ENCODE results near the gene OR52L1. TPM values are rescaled to one million over a fixed set of nuclear protein-coding genes. Genes with fewer than 3 reads are reported as not detected.

The OR52L1 gene
- total RNA-seq = not detected
- not detected for polyA plus RNA-seq (ENCODE audit: insufficient read length in 2 of 2)
- long read RNA-seq, donor 1 = 0 reads
- long read RNA-seq, donor 2, partial matches to known transcripts = 0 of 1 reads
- long read RNA-seq, donor 2, other reads (novel, unspliced or antisense) = 0 of 1 reads
- long read RNA-seq, donor 3 = 0 reads
- long read RNA-seq, donor 4 = 0 reads

GRCh38 chr11:5986885-5987284 is at the start of gene OR52L1:
TSS of gene OR52L1 (minus strand) at chr11:5986985. CDS start at chr11:5986930, 55 bp downstream.
- H3K9me3 ChIP-seq (ENCODE audit: control insufficient read depth, insufficient read depth, low read length) = no peaks in the 10 kb centered on the region
- H3K4me1 ChIP-seq (ENCODE audit: control insufficient read depth, insufficient read depth, low read length) = no peaks in the 10 kb centered on the region
- no peak for DNase-seq (ENCODE audit: low read depth in 4 of 6, low spot score in 6 of 6)
- no peak within 1 kb of the TSS for H3K27ac ChIP-seq (ENCODE audit: low read depth, low read length)
- no peak within 1 kb of the TSS for H3K4me3 ChIP-seq (ENCODE audit: low read depth, low read length)
- no peaks in the 10 kb centered on the region for H3K27me3 ChIP-seq (ENCODE audit: control insufficient read depth, insufficient read depth, low read length)
- no CpG with 5 or more reads among the region's 1 CpG for WGBS (ENCODE audit: insufficient coverage)
- H3K36me3 ChIP-seq (ENCODE audit: control insufficient read depth, insufficient read depth, low read length) = no peaks in the 10 kb centered on the region

GRCh38 chr11:6030708-6031405 is 44.1 kb upstream of the OR52L1 start, which contains the start of gene OR56A1:
TSS of gene OR56A1 (minus strand) at chr11:6030758. CDS start at chr11:6027692, 3,066 bp downstream.
- Histone ChIP-seq H3K9me3 (ENCODE audit: control insufficient read depth, insufficient read depth, low read length) (no peaks in the 10 kb centered on the region), H3K4me3 (ENCODE audit: low read depth, low read length) (no peak within 1 kb of the TSS), H3K27me3 (ENCODE audit: control insufficient read depth, insufficient read depth, low read length) (no peaks in the 10 kb centered on the region), H3K36me3 (ENCODE audit: control insufficient read depth, insufficient read depth, low read length) (no peaks in the 10 kb centered on the region), H3K27ac (ENCODE audit: low read depth, low read length) (no peak within 1 kb of the TSS), H3K4me1 (ENCODE audit: control insufficient read depth, insufficient read depth, low read length) (no peaks in the 10 kb centered on the region)
- DNase-seq (ENCODE audit: low read depth in 4 of 6, low spot score in 6 of 6) = peak in 1 of 6 donors; percentile 50
- 58% methylated on average over 1 of the region's 1 CpG for WGBS (ENCODE audit: insufficient coverage)

GRCh38 chr11:6027501-6027900 is 40.7 kb upstream of the OR52L1 start:
- Histone ChIP-seq H3K9me3 (ENCODE audit: control insufficient read depth, insufficient read depth, low read length) (no peaks in the 10 kb centered on the region), H3K4me3 (ENCODE audit: low read depth, low read length) (no peak overlapping the region), H3K27ac (ENCODE audit: low read depth, low read length) (no peak overlapping the region), H3K27me3 (ENCODE audit: control insufficient read depth, insufficient read depth, low read length) (no peaks in the 10 kb centered on the region), H3K4me1 (ENCODE audit: control insufficient read depth, insufficient read depth, low read length) (no peaks in the 10 kb centered on the region), H3K36me3 (ENCODE audit: control insufficient read depth, insufficient read depth, low read length) (no peaks in the 10 kb centered on the region)
- 80% methylated on average over 1 of the region's 1 CpG for WGBS (ENCODE audit: insufficient coverage)
- no peak for DNase-seq (ENCODE audit: low read depth in 4 of 6, low spot score in 6 of 6)

GRCh38 chr11:6025056-6025455 is 38.3 kb upstream of the OR52L1 start:
- Histone ChIP-seq H3K4me1 (ENCODE audit: control insufficient read depth, insufficient read depth, low read length) (no peaks in the 10 kb centered on the region), H3K27ac (ENCODE audit: low read depth, low read length) (no peak overlapping the region), H3K36me3 (ENCODE audit: control insufficient read depth, insufficient read depth, low read length) (no peaks in the 10 kb centered on the region), H3K9me3 (ENCODE audit: control insufficient read depth, insufficient read depth, low read length) (no peaks in the 10 kb centered on the region), H3K4me3 (ENCODE audit: low read depth, low read length) (no peak overlapping the region), H3K27me3 (ENCODE audit: control insufficient read depth, insufficient read depth, low read length) (no peaks in the 10 kb centered on the region)
- DNase-seq (ENCODE audit: low read depth in 4 of 6, low spot score in 6 of 6) = no peak
- 74% methylated on average over 2 of the region's 2 CpGs for whole genome bisulfite sequencing (ENCODE audit: insufficient coverage)

GRCh38 chr11:6022956-6023355 is 36.2 kb upstream of the OR52L1 start:
- no peak overlapping the region for H3K4me3 ChIP-seq (ENCODE audit: low read depth, low read length)
- no peaks in the 10 kb centered on the region for H3K36me3 ChIP-seq (ENCODE audit: control insufficient read depth, insufficient read depth, low read length)
- H3K27ac ChIP-seq (ENCODE audit: low read depth, low read length) = no peak overlapping the region
- 0% methylated on average over 1 of the region's 4 CpGs for WGBS (ENCODE audit: insufficient coverage)
- H3K9me3 ChIP-seq (ENCODE audit: control insufficient read depth, insufficient read depth, low read length) = no peaks in the 10 kb centered on the region
- no peaks in the 10 kb centered on the region for H3K4me1 ChIP-seq (ENCODE audit: control insufficient read depth, insufficient read depth, low read length)
- no peaks in the 10 kb centered on the region for H3K27me3 ChIP-seq (ENCODE audit: control insufficient read depth, insufficient read depth, low read length)
- peak in 5 of 6 donors; percentile 24 to 84 (median 36) for DNase-seq (ENCODE audit: low read depth in 4 of 6, low spot score in 6 of 6)

GRCh38 chr11:6013042-6013441 is 26.3 kb upstream of the OR52L1 start:
- Histone ChIP-seq H3K4me1 (ENCODE audit: control insufficient read depth, insufficient read depth, low read length) (no peaks in the 10 kb centered on the region), H3K27me3 (ENCODE audit: control insufficient read depth, insufficient read depth, low read length) (no peaks in the 10 kb centered on the region), H3K9me3 (ENCODE audit: control insufficient read depth, insufficient read depth, low read length) (peaks cover 2% of the 10 kb centered on the region), H3K36me3 (ENCODE audit: control insufficient read depth, insufficient read depth, low read length) (no peaks in the 10 kb centered on the region), H3K27ac (ENCODE audit: low read depth, low read length) (no peak overlapping the region), H3K4me3 (ENCODE audit: low read depth, low read length) (no peak overlapping the region)
- 93% methylated on average over 3 of the region's 3 CpGs for WGBS (ENCODE audit: insufficient coverage)
- DNase-seq (ENCODE audit: low read depth in 4 of 6, low spot score in 6 of 6) = no peak

GRCh38 chr11:6012035-6012668 is 25.4 kb upstream of the OR52L1 start:
- DNase-seq (ENCODE audit: low read depth in 4 of 6, low spot score in 6 of 6) = no peak
- no peaks in the 10 kb centered on the region for H3K4me1 ChIP-seq (ENCODE audit: control insufficient read depth, insufficient read depth, low read length)
- H3K9me3 ChIP-seq (ENCODE audit: control insufficient read depth, insufficient read depth, low read length) = peaks cover 2% of the 10 kb centered on the region
- 84% methylated on average over 3 of the region's 4 CpGs for WGBS (ENCODE audit: insufficient coverage)
- H3K4me3 ChIP-seq (ENCODE audit: low read depth, low read length) = no peak overlapping the region
- no peak overlapping the region for H3K27ac ChIP-seq (ENCODE audit: low read depth, low read length)
- no peaks in the 10 kb centered on the region for H3K27me3 ChIP-seq (ENCODE audit: control insufficient read depth, insufficient read depth, low read length)
- H3K36me3 ChIP-seq (ENCODE audit: control insufficient read depth, insufficient read depth, low read length) = no peaks in the 10 kb centered on the region

GRCh38 chr11:6006846-6007245 is 20.1 kb upstream of the OR52L1 start, which contains the start of gene OR56A4:
TSS of gene OR56A4 (minus strand) at chr11:6006946. CDS start at chr11:6002992, 3,954 bp downstream.
- Histone ChIP-seq H3K9me3 (ENCODE audit: control insufficient read depth, insufficient read depth, low read length) (no peaks in the 10 kb centered on the region), H3K4me3 (ENCODE audit: low read depth, low read length) (no peak within 1 kb of the TSS), H3K36me3 (ENCODE audit: control insufficient read depth, insufficient read depth, low read length) (no peaks in the 10 kb centered on the region), H3K4me1 (ENCODE audit: control insufficient read depth, insufficient read depth, low read length) (no peaks in the 10 kb centered on the region), H3K27me3 (ENCODE audit: control insufficient read depth, insufficient read depth, low read length) (no peaks in the 10 kb centered on the region), H3K27ac (ENCODE audit: low read depth, low read length) (no peak within 1 kb of the TSS)
- DNase-seq (ENCODE audit: low read depth in 4 of 6, low spot score in 6 of 6) = no peak

- Histone ChIP-seq H3K27me3 (ENCODE audit: control insufficient read depth, insufficient read depth, low read length) (no peaks in the 10 kb centered on the region), H3K27ac (ENCODE audit: low read depth, low read length) (no peak overlapping the region), H3K9me3 (ENCODE audit: control insufficient read depth, insufficient read depth, low read length) (no peaks in the 10 kb centered on the region), H3K4me3 (ENCODE audit: low read depth, low read length) (no peak overlapping the region), H3K36me3 (ENCODE audit: control insufficient read depth, insufficient read depth, low read length) (no peaks in the 10 kb centered on the region), H3K4me1 (ENCODE audit: control insufficient read depth, insufficient read depth, low read length) (no peaks in the 10 kb centered on the region)
- no peak for DNase-seq (ENCODE audit: low read depth in 4 of 6, low spot score in 6 of 6)
Observed at GRCh38 chr11:6006395-6006794, 19.6 kb upstream of the OR52L1 start.

All from spinal cord (tissue), 10 donors.